ENCODE results near the gene SPATA7.
"Not testable (repeated sequence)": the region's sequence is repeated elsewhere in the genome, so short reads cannot be mapped to it uniquely, and the experiment has no call there.

The SPATA7 gene

GRCh38 chr14:88385212-88386101 is at the start of gene SPATA7:
Gene SPATA7, plus strand, starts transcription at chr14:88385657. Its CDS starts 162 bp downstream, at chr14:88385819.
- DNase-seq, result peak; percentile 74

- no peak for DNase-seq
These were observed 45.1 kb upstream of the SPATA7 start for GRCh38 chr14:88340357-88340756.

GRCh38 chr14:88342980-88343379 is 42.5 kb upstream of the SPATA7 start:
- no peak for DNase-seq

GRCh38 chr14:88346048-88346639 is 39.3 kb upstream of the SPATA7 start:
- DNase-seq, result no peak

GRCh38 chr14:88348546-88348945 is 36.9 kb upstream of the SPATA7 start:
- no peak for DNase-seq

- no peak for DNase-seq
These were observed 33.3 kb upstream of the SPATA7 start for GRCh38 chr14:88351966-88352691.

GRCh38 chr14:88352698-88353097 is 32.8 kb upstream of the SPATA7 start:
- no peak for DNase-seq

- no peak for DNase-seq
These were observed 31.1 kb upstream of the SPATA7 start for GRCh38 chr14:88354358-88354757.

- DNase-seq, result no peak
These were observed 26.0 kb upstream of the SPATA7 start for GRCh38 chr14:88359500-88359899.

GRCh38 chr14:88363644-88364043 is 21.8 kb upstream of the SPATA7 start:
- no peak for DNase-seq

- DNase-seq, result no peak
These were observed 20.6 kb upstream of the SPATA7 start for GRCh38 chr14:88364710-88365413.

- no peak for DNase-seq
These were observed 16.0 kb upstream of the SPATA7 start for GRCh38 chr14:88369496-88369895.

GRCh38 chr14:88379706-88380343 is 5.6 kb upstream of the SPATA7 start:
- DNase-seq, result no peak

- no peak for DNase-seq
These were observed 5.1 kb upstream of the SPATA7 start for GRCh38 chr14:88380405-88380804.

- not testable (repeated sequence) for DNase-seq
These were observed 3.8 kb upstream of the SPATA7 start for GRCh38 chr14:88381634-88382033.

GRCh38 chr14:88384718-88385117 is 739 bp upstream of the SPATA7 start:
- no peak for DNase-seq

- no peak for DNase-seq
These were observed 868 bp downstream of the SPATA7 start for GRCh38 chr14:88386256-88386794.

GRCh38 chr14:88388741-88389282 is 3.4 kb downstream of the SPATA7 start:
- DNase-seq, result no peak

GRCh38 chr14:88392609-88393008 is 7.2 kb downstream of the SPATA7 start:
- no peak for DNase-seq

- no peak for DNase-seq
These were observed 25.6 kb downstream of the SPATA7 start for GRCh38 chr14:88411039-88411438.

GRCh38 chr14:88417594-88417993 is 32.1 kb downstream of the SPATA7 start:
- DNase-seq, result no peak

- no peak for DNase-seq
These were observed 34.7 kb downstream of the SPATA7 start for GRCh38 chr14:88420187-88420586.
